B cell (primary cell): ENCODE measurements around the gene LRCH1.

ENCODE experiments used
- CTCF ChIP-seq: fragments of 200-600 bp; IDR thresholded peaks from one replicate; pipeline ENCODE4 v1.8.0; 2022; ENCODE audit warnings: antibody characterized with exemption, mild to moderate bottlenecking
- EZH2 ChIP-seq: IDR thresholded peaks from 2 replicates; pipeline ENCODE4 v1.6.1; 2012; ENCODE audit warnings: borderline replicate concordance, low read depth, mild to moderate bottlenecking, moderate library complexity, low read length; ENCODE audit not compliant: insufficient read depth, poor library complexity, severe bottlenecking

- TF ChIP-seq CTCF (no peak), EZH2 (no peak)
These were observed 74.5 kb downstream of the LRCH1 start for GRCh38 chr13:46627462-46627861.
